Gastroesophageal sphincter (tissue), 4 donors: ENCODE results near the gene SSH2. TPM values are rescaled to one million over a fixed set of nuclear protein-coding genes. Genes with fewer than 3 reads are reported as not detected.

Source experiments
- ATAC-seq: fragments of 150-250 bp; one replicate; pipeline ENCODE4 v1.9.1; 2016; ENCODE audit warnings: mild to moderate bottlenecking, moderate library complexity
- H3K27ac ChIP-seq, 4 donors: fragments of 200-600 bp; sonication (generic) in 3 of 4; 1 replicate in 3 of 4; 2 replicates in 1 of 4; pipeline ENCODE4 v1.5.1; 2016 to 2019
- H3K27me3 ChIP-seq: fragments of 200-600 bp; sonication (generic); one replicate; pipeline ENCODE4 v1.5.1; 2019
- H3K36me3 ChIP-seq, 2 donors: fragments of 200-600 bp; sonication (generic); one replicate each; pipeline ENCODE4 v1.5.1; 2019; ENCODE audit warnings: control low read depth in 1 of 2
- H3K4me1 ChIP-seq, 3 donors: fragments of 200-600 bp; sonication (generic); 1 replicate in 2 of 3; 2 replicates in 1 of 3; pipeline ENCODE4 v1.5.1; 2016 to 2019; ENCODE audit warnings: control low read depth in 2 of 3
- H3K4me3 ChIP-seq, 2 donors: fragments of 200-600 bp; sonication (generic); one replicate each; pipeline ENCODE4 v1.5.1; 2019; ENCODE audit warnings: mild to moderate bottlenecking in 1 of 2, moderate library complexity in 1 of 2
- H3K9me3 ChIP-seq, 3 donors: fragments of 200-600 bp; sonication (generic); one replicate each; pipeline ENCODE4 v1.5.1; 2017 to 2019; ENCODE audit warnings: control low read depth in 2 of 3
- CTCF ChIP-seq, 4 experiments: fragments of 200-600 bp in 2 of 4; fragments of 450-650 bp in 2 of 4; sonication (generic) in 1 of 4; IDR thresholded peaks; one replicate each; pipeline ENCODE4 v1.5.1; 2017 to 2019; ENCODE audit warnings: antibody characterized with exemption in 4 of 4, mild to moderate bottlenecking in 2 of 4, moderate library complexity in 2 of 4
- EP300 ChIP-seq: sonication (generic); formaldehyde crosslinking; IDR thresholded peaks from one replicate; pipeline ENCODE4 v1.6.1; 2017; ENCODE audit warnings: antibody characterized with exemption, mild to moderate bottlenecking
- POLR2A ChIP-seq, 2 donors: fragments of 450-650 bp; IDR thresholded peaks; one replicate each; pipeline ENCODE4 v1.6.1; 2017; ENCODE audit warnings: antibody characterized with exemption in 2 of 2, mild to moderate bottlenecking in 2 of 2, moderate library complexity in 1 of 2
- POLR2AphosphoS5 ChIP-seq: sonication (generic); formaldehyde crosslinking; IDR thresholded peaks from one replicate; pipeline ENCODE4 v1.6.1; 2017; ENCODE audit warnings: antibody characterized with exemption
- WGBS, 2 donors: methylation state at CpG; one replicate each; pipeline ENCODE4 v1.1.5; 2018; ENCODE audit warnings: low coverage in 1 of 2; 5-methylcytosine and 5-hydroxymethylcytosine counted together
- total RNA-seq, 4 donors: library from RNA; depleted of rRNA; stranded (reverse); fragments of >200 nt; gene quantifications; one replicate each; pipeline ENCODE4 v1.1.0, GENCODE V29; 2016

The SSH2 gene
- total RNA-seq, 4 donors from 2014 or later: 16.0 to 39.7 (median 24.9) TPM

- no peak overlapping the region for H3K4me3 ChIP-seq
- no peak overlapping the region for H3K27ac ChIP-seq
- 84 to 85% methylated on average over 5 to 6 of the region's 6 CpGs for WGBS, 2 donors
- peaks cover 0 to 7% of the 10 kb centered on the region in 2 donors for H3K36me3 ChIP-seq
- H3K4me1 ChIP-seq: no peaks in the 10 kb centered on the region
- no peak for ATAC-seq
- H3K27me3 ChIP-seq: no peaks in the 10 kb centered on the region
- TF ChIP-seq POLR2AphosphoS5 (no peak), EP300 (no peak), CTCF (IDR thresholded peaks at IDR 0.05) (no peak), POLR2A (IDR thresholded peaks at IDR 0.05) (no peak)
- no peaks in the 10 kb centered on the region for H3K9me3 ChIP-seq
Measured at GRCh38 chr17:29909236-29910003, 20.6 kb downstream of the SSH2 start.

- TF ChIP-seq POLR2A (IDR thresholded peaks at IDR 0.05) (no peak), POLR2AphosphoS5 (no peak), CTCF (IDR thresholded peaks at IDR 0.05) (no peak), EP300 (no peak)
- 95 to 100% methylated on average over 2 of the region's 2 CpGs for WGBS, 2 donors
- no peak overlapping the region for H3K4me3 ChIP-seq
- no peaks in the 10 kb centered on the region for H3K36me3 ChIP-seq
- ATAC-seq: no peak
- H3K27me3 ChIP-seq: no peaks in the 10 kb centered on the region
- H3K27ac ChIP-seq: no peak overlapping the region
- no peaks in the 10 kb centered on the region for H3K9me3 ChIP-seq
- no peaks in the 10 kb centered on the region for H3K4me1 ChIP-seq
Measured at GRCh38 chr17:29906969-29907368, 23.1 kb downstream of the SSH2 start.

GRCh38 chr17:29905879-29906167, 24.2 kb downstream of the SSH2 start:
- no peak for ATAC-seq
- no peak for TF ChIP-seq EP300
- no peak for TF ChIP-seq POLR2AphosphoS5
- no peak for TF ChIP-seq POLR2A (IDR thresholded peaks at IDR 0.05)
- no peak for TF ChIP-seq CTCF (IDR thresholded peaks at IDR 0.05)
- WGBS, 2 donors: 80 to 100% methylated on average over 1 of the region's 3 CpGs
- H3K27me3 ChIP-seq: no peaks in the 10 kb centered on the region
- H3K27ac ChIP-seq: no peak overlapping the region
- H3K4me1 ChIP-seq: no peaks in the 10 kb centered on the region
- no peaks in the 10 kb centered on the region for H3K9me3 ChIP-seq
- no peak overlapping the region for H3K4me3 ChIP-seq
- no peaks in the 10 kb centered on the region for H3K36me3 ChIP-seq

- WGBS, 2 donors: 100% methylated on average over 1 of the region's 3 CpGs; no CpG with 5 or more reads in 1 of the 2 donors
- H3K36me3 ChIP-seq: no peaks in the 10 kb centered on the region
- TF ChIP-seq POLR2A (IDR thresholded peaks at IDR 0.05) (no peak), EP300 (no peak), POLR2AphosphoS5 (no peak), CTCF (IDR thresholded peaks at IDR 0.05) (no peak)
- no peaks in the 10 kb centered on the region for H3K9me3 ChIP-seq
- ATAC-seq: no peak
- H3K4me1 ChIP-seq: no peaks in the 10 kb centered on the region
- no peaks in the 10 kb centered on the region for H3K27me3 ChIP-seq
- H3K4me3 ChIP-seq: no peak overlapping the region
- no peak overlapping the region for H3K27ac ChIP-seq
Measured at GRCh38 chr17:29905086-29905878, 24.7 kb downstream of the SSH2 start.
